LoVo (cell line): ENCODE data around the gene FTSJ3.
"Not testable (repeated sequence)": the region's sequence is repeated elsewhere in the genome, so short reads cannot be mapped to it uniquely, and the experiment has no call there.

Experiments used
- DNase-seq: peaks from one replicate; pipeline ENCODE4 v3.0.0-alpha.2; 2016; ENCODE audit warnings: low spot score

Gene FTSJ3

GRCh38 chr17:63826468-63827001 is 928 bp downstream of the FTSJ3 start:
- no peak for DNase-seq

- DNase-seq = no peak
These were observed 3.1 kb downstream of the FTSJ3 start for GRCh38 chr17:63824362-63824761.

GRCh38 chr17:63823659-63824331 is 3.7 kb downstream of the FTSJ3 start:
- no peak for DNase-seq

- DNase-seq = no peak
These were observed 4.9 kb downstream of the FTSJ3 start for GRCh38 chr17:63822537-63822936.

- no peak for DNase-seq
These were observed 5.7 kb downstream of the FTSJ3 start for GRCh38 chr17:63821804-63822203.

GRCh38 chr17:63820963-63821561 is 6.4 kb downstream of the FTSJ3 start:
- no peak for DNase-seq

DNA sequence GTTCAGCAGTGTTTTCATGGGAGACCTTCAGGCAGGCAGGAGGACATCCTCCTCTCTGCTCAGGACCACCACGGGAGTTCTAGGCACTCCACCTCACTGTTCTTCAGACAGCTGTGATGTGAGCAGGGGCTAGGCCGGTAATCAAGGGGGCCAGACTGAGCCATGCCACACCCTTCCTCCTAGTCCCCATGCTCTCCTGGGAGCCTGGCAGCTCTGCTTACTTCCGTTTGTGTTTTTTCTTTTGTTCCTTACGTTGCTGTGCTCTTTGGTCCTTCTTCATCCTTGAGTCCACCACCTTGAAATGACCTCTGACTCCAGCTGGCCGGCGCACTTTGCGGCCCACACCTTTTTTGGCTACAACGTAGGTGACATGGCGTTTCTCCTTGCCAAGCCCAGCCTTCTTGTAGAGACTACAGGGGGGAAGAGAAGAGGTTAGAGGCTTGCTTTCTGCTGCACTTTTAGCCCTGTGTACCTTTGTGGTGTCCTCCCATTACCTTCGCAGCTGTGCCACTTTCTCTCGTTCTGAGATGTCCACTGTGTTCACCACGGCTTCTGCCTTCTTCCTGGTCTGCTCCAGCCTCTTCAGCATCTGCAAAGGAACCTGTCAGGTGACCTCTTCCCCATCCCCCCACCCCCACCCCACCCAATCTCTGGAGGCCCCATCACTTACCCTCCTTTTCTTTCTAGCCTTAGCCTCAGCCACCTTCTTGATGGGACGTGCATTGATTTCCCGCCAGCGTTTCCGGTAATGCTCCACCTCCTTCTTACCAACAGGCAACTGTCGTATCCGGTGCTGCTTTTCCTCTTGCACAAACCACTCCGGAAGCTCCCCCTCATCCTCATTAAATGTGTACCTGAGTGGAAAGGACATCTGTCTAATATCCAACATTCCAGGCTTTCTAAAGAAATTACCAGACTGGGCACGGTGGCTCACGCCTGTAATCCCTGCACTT is 7.6 kb downstream of the FTSJ3 start:
- DNase-seq = no peak

DNA sequence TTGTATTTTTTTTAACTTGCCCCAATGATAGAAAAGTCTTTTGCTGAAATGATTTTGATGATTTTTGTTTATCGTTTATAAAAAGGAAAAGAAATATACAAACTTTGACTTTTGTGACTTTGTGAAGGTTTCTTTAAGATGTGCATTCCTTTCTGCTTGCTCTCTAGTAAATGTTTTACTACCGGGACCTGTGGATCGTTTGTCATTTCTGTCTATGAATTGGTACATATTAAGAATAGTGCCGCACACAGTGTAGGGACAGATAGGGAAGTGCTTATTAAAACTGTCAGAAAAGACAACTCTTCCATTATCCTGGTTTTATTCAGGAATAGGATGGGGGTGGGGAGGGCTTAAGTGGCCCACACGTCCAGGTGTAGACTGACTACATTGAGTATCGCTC is 8.3 kb downstream of the FTSJ3 start:
- DNase-seq = no peak

GRCh38 chr17:63817736-63818385 is 9.6 kb downstream of the FTSJ3 start:
- DNase-seq = no peak

- no peak for DNase-seq
These were observed 10.8 kb downstream of the FTSJ3 start for GRCh38 chr17:63816669-63817068.

DNA sequence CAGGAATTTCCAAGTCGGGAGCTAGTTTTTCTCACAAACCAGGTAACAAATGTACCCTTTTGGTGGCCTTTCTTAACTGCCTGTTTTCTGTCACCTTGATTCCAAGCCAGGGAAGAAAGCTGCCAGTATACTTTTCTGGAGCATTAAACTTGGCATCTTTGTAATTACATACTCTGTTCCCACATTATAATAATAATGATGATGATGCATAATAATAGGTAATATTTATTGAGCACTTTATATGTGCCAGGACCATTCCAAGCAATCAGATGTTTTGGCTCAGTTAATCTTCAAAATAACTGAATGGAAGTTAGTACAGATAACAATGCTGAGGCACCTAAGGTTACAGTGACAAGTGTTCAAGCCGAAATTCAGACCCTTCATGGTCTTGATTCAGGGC is 11.3 kb downstream of the FTSJ3 start:
- no peak for DNase-seq

DNA sequence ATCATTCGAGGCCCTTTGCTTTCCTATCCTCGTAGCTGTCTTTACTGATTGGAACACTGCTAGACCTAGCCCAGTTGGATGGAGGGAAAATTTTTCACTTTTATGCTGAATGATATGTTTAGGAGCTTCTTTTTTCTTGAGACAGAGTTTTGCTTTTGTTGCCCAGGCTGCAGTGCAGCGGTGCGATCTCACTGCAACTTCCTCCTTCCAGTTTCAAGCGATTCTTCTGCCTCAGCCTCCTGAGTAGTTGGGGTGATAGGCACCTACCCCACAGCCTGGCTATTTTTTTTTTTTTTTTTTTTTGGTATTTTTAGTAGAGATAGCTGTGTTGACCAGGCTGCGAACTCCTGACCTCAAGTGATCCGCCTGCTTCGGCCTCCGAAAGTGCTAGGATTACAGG is 17.5 kb downstream of the FTSJ3 start:
- no peak for DNase-seq

- no peak for DNase-seq
These were observed 21.9 kb downstream of the FTSJ3 start for GRCh38 chr17:63805591-63805990.

DNA sequence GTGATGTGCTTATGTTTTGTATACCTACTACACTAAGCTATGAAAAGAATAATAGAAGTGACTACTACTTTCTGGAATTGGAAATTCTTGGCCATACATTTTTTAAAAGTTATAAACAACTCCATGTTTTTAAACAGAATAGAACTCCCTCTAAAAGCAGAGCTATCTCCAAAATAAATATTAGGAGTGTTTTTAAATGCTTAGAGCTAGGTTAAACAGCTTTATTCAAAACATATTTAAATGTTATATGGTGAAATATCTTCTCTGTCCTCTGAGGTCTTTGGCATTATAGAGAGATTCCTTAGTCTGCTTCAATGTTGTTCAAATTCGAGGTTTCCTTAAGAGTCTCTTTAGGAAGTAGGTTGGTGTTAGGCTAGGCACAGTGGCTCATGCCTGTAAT is 23.1 kb downstream of the FTSJ3 start:
- DNase-seq = no peak

DNA sequence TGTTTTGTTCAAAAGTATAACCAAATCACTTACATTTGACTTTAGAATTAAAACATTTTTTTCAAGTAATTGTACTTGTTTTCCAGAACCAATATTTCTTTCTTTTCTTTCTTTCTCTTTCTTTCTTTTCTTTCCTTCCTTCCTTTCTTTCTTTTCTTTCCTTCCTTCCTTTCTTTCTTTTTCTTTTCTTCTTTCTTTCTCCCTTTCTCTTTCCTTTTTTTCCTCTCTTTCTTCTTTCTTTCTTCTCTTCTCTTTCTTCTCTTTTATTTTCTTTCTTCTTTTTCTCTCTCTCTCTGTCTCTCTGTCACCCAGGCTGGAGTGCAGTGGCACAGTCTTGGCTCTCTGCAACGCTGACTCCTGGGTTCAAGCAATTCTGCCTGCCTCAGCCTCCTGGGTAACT is 26.7 kb downstream of the FTSJ3 start:
- no peak for DNase-seq

DNA sequence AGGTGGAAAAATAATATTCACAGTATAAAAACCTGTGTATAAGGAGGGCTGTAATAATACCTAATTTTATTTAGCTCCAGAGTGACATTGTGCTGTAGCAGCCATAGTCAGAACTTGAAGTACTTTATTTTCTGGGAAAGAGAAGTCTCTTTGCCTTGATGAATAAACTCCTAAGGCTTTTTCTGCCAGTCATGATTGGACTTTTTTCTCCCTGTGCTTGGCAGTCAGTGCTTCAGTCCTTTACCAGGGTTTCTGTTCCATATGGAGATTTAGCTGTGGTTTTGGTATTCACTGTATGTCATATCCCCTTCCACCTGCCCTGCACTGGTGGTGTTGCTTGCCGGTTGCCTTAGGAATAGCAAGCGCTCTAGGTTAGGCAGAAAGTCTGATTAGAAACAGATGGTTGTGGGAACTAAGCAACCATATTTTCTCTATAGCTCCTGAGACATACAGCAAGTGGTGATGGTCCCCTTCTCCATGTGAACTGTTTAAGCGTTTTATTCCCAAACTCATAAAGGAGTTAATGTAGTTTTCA is 28.8 kb downstream of the FTSJ3 start:
- no peak for DNase-seq

DNA sequence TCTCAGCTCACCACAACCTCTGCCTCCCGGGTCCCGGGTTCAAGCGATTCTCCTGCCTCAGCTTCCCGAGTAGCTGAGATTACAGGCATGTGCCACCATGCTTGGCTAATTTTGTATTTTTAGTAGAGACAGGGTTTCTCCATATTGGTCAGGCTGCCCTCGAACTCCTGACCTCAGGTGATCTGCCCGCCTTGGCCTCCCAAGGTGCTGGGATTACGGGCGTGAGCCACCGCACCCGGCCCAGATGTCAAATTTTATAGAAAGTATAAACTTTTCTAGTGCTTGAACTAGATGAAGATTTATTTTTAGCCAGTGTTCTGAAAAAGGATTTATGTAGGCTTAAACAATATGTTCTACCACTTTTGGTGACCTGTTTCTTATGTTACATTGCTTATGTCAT is 31.1 kb downstream of the FTSJ3 start:
- DNase-seq = not testable (repeated sequence)

GRCh38 chr17:63792055-63792729 is 35.3 kb downstream of the FTSJ3 start:
- no peak for DNase-seq

- no peak for DNase-seq
These were observed 37.4 kb downstream of the FTSJ3 start for GRCh38 chr17:63790057-63790456.

- DNase-seq = no peak
These were observed 40.3 kb downstream of the FTSJ3 start for GRCh38 chr17:63786971-63787711.

- no peak for DNase-seq
These were observed 41.3 kb downstream of the FTSJ3 start for GRCh38 chr17:63786117-63786516.
